ENCODE data around the gene NFILZ.

Gene NFILZ

DNA sequence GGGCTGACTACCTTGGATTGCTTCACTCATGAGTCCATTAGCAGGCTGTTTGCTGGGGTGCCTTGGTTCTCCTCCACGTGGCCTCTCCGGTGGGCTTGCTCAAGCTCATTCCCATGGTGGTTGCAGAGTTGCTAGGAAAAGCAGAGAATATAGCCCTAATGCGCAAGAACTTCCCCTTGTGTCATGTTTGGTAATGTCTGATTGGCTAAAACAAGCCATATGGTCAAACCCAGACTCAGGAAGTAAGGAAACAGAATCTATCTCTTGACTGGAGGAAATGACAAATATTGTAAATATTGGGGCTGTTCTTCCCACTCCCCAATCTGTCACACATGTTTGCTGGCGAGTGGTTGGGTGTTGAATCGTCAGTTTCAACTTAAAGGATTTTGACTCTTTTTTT lies 12.1 kb downstream of the NFILZ start:
- no peak for DNase-seq

DNA sequence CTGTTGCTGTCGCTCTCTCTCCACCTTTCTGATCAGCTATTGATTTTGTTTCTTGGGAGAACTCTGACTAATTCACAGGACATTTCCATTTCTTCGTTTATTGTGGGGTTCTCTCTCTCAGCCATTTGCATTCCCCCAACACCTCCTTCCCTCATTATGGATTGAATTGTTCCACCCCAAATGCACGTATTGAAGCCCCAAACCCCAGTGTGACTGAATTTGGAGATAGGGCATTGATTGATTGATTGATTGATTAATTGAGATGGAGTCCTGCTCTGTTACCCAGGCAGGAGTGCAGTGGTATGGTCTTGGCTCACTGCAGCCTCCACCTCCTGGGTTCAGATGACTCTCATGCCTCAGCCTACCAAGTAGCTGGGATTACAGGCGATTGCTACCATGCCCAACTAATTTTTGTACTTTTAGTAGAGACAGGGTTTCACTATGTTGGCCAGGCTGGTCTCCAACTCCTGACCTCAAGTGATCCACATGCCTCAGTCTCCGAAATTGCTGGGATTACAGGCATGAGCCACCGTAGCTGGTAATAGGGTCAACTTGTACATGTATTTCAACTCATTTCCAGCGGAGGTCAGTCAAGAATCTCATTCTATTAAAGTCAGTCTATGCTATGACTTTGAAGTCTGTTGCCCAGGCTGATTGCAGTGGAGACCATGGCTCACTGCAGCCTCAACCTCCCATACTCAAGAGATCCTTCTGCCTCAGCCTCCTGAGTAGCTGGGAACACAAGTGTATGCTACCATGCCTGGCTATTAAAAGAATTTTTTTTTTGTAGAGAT lies 13.6 kb downstream of the NFILZ start:
- DNase-seq: no peak

DNA sequence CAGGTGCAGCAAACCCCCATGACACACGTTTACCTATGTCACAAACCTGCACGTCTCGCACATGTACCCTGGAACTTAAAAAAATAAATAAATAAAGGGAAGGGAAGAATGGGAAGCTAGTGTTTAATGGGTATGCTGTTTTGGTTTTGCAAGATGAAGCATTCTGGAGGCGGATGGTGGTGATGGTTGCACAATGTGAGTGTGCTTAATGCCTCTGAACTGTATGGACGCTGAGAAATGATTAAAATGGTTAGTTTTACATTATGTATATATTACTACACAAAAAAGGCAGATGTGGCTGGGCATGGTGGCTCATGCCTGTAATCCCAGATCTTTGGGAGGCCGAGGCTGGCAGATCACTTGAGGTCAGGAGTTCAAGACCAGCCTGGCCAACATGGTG lies 17.8 kb downstream of the NFILZ start:
- DNase-seq: no peak

DNA sequence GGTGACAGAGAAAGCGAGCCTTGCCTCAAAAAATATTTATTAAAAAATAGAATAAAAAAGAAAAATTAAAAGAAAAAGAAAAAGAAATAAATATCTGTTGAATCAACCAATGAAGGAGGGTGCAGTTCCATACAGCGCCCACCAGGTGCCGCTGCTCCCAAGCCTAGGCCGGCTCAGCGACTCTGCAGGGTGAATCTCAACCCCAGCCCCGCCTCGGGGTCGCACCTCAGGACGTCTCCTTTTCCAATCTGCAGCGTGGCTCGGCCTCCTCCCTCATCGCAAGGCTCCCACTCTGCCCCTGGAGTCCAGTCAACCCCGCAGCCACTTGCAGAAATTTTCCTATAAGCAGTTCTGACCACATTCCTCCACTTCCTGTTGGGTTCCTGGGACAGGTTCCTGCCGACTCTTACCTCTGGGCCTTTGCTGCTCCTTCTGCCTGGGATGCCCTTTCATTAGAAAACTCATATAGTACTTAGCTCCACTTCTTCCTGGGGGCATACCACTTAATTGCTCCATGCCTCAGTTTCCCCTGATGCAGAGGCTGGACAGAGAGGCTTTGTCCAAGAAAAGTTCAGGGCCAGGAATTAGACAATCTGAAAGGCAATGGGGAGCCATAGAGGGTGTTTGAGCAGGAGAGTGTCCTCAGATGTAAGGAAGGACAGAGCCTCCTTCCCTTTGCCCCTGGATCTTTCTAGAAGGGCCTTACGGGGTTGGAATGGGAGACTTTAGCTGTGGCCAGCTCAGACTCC lies 24.3 kb downstream of the NFILZ start:
- peak in 1 of 2 donors; percentile 22 for DNase-seq

DNA sequence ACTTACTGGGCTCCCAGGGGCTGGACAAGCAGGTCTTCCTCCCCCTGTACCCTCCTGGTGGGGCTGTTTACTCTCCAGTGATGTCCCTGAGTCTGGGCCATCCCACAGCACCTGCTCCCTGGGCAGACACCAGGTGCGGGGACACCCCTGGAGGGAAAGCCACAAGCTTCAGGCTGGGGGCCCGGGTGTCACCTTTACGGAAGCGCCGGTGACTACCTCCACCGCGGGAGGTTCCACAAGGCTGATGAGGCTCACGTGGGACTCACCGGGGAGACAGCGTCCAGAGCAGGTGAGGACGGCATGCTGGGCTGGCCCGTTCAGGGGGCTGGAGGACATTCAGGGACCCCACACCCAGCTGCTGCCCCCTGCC lies 24.9 kb downstream of the NFILZ start:
- no peak for DNase-seq

DNA sequence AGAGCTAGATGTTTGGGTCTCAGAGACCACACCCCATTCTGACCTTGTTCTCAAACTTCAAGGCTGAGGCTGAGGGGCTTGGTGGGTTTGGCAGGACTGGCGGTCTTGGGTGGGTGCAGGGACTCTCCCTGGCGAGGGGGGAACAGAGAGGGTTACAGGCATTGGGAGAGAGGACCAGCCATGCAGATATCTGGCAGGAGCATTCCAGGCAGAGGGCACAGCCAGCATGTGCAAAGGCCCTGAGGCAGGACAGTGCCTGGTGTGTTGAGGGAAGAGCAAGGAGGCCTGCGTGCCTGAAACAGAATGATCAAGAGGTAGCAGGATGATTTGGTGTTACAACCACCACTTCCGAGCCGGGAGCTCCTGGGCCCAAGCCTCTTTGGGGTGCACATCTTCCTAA lies 27.4 kb downstream of the NFILZ start:
- DNase-seq: no peak

DNA sequence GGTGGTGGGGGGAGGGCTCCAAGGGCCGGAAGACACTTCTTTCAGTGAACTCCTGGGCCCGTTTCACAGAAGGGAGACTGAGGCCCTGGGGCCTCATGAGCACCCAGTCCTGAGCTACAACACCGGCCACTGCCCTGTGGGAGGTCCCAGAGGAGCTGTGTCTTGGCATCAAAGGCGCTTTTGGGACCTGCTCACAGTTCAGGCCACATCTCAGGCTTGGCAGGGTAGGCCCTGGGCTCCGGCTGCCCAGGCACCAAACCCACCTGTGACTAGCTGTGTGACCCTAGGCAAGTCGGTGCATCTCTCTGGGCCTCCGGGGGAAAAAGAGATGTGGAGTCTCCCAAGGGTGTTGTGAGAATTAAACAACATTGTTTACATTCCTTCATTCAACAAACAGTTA lies 29.5 kb downstream of the NFILZ start:
- no peak for DNase-seq

DNA sequence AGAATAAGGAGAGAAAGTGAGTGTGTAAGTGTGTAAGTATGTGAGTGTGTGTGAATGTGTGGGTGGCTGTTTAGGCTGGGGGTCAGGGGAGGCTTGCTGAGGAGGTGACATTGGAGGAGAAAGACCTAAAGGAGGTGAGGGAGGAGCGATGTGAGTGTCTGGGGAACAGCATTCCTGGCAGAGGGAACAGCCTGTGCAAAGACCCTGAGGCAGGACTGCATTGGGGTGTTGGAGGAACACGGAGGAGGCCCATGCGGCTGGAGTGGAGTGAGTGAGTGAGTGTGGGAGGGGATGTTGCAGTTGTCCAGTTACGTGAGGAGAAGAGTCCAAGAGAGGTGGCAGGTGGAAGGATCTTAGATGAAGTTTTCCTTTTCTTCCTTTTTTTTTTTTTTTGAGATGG lies 31.8 kb downstream of the NFILZ start:
- DNase-seq: no peak

DNA sequence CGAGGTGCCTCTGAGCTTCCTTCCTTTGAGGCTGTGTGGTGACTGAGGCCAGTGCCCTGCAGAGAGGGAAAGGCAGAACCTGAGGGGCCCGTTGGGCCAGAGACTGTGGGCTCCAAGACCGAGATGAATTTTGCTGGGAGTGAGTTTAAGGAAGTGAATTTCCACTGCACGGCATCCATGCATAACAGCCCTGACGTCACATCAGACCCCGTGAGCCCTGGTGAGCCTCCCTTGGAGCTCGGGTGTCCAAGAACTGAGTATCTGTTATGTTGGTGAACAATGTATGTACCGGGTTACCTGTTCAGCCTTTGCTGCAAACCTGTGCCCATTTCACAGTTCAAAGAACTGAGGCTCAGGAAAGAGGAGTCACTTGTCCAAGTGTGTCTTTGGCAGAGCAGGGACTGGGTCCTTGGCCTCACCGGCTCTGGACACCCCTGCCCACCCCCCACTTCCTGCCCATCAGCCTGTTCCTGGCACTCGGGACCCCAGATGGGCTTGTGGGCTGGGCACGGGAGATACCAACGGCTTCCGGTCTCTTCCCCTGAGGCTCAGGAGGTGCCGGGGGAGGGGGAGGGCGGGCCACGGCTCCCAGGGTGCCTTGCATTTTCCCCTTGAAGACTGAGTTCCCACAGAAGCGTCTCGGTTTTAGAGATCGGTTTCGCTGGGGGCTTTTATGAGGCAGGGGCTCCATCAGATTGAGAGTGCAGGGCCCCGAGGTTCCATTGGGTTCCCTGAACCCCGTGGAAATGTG lies 33.7 kb downstream of the NFILZ start:
- DNase-seq: no peak

DNA sequence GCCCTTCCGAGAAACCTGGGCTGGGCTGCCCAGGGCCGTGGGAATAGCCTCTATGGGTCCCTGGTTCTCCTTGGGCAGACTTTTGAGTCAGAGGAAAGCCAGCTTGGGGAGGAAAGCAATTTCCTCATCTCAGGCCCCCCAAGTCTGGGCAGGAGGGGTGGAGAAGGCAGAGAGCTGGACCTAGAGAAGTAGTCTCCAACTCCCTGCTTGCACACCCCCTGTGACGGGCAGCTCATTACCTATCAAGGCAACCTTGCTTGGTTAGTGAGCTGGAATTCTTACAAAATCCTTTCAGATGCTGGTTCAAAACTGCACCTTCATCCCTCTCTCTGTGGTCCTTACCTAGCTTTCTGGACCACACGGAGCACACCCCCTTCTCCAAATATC lies 34.2 kb downstream of the NFILZ start:
- DNase-seq: no peak

DNA sequence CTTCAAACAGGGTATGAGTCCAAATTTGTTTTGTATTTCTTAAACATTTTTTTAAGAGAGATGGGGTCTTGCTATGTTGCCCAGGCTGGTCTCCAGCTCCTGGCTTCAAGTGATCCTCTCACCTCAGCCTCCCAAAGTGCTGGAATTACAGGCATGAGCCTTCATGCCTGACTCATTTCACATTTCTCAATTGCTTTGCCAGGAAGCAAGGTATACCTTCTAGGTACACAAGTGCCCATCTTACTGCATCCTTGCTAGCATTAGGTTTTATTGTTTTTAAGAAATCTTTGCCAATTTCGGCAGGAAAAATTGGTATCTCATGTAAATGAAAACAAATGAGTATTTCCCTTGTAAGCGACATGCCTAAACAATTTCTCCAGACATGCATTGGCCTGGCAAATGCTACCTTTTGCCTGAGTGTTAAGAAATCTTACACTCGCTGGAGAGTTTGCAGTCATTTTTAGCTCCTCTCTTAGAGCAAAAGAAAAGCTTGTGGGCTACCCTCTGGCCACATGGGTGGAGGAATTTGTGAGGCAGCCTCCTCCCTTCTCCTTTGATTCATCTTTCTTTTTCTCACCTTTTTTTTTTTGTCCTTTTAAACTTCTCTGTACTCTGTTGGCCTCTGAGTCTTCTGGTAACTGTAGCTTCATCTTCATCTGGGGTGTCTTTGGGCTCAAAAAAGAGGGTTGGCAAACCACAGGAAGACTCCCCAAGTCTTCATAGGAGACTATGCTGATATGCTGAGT lies 35.2 kb downstream of the NFILZ start:
- no peak for DNase-seq

DNA sequence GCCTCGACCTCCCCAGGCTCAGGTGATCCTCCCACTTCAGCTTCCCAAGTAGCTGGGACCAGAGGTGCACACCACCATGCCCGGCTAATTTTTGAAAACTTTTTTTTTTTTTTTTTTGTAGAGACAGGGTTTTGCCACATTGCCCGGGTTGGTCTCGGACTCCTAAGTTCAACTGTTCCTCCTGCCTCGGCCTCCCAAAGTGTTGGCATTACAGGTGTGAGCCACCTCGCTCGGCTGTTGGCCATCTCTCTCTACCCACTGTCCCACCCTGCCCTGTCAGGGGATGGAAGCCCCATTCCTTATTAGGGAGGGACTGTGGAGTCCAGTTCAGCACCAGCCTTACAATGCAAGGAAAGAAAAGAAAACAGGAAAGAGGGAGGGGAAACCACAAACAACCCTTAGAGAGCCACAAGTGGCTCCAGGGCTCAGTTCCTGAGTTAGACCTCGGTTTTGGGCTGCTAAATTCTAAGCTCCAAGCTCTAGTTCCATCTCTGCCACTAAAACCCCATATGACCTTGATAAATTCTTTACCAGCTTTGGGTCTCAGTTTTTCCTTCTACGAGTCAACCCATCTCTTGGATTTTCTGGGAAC lies 36.5 kb downstream of the NFILZ start:
- DNase-seq: no peak

DNA sequence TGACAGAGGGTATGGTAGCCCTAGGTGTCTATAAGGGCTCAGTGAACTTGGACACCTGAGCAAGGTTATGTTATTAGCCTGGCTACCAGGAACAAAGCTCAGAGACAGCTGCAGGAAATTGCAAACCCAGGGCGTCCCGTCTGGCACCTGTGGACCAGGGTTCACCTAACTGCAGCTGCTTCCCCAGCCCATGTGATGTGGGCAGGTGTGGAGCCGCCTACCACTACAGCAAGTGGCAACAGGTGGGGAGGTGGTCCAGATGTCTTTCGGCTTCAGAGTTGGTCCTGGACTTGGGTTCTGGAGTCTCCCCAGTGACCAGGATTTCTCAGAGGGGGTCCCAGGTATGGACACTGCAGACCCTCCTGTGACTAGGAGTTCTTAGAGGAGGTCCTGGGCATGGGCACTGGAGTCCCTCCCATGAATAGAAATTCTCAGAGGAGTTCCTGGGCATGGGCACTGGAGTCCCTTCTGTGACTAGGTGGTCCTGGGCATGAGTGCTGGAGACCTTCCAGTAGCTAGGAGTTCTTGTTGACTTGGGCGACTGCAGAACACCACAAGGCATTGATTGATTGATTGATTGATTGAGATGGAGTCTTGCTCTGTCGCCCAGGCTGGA lies 43.0 kb downstream of the NFILZ start:
- no peak for DNase-seq

DNA sequence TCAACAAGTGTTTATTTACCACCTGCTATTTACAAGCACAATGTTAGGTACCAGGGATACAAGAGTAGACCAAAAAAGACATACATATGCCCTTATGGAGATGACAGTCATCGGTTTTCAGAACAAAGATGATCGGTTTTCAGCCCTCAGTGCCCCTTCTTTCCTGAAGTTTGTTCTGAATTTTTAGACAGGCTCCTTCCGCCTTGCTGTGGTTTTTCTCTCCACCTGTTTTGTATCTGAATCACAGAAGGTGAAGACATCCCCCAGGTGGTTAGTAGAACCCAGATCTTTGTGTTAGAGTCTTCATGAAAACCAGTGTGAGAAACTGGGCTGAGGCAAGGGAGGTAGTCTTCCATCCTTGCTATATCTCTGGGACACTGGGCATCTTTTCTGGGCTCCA lies 44.6 kb downstream of the NFILZ start:
- no peak for DNase-seq

DNA sequence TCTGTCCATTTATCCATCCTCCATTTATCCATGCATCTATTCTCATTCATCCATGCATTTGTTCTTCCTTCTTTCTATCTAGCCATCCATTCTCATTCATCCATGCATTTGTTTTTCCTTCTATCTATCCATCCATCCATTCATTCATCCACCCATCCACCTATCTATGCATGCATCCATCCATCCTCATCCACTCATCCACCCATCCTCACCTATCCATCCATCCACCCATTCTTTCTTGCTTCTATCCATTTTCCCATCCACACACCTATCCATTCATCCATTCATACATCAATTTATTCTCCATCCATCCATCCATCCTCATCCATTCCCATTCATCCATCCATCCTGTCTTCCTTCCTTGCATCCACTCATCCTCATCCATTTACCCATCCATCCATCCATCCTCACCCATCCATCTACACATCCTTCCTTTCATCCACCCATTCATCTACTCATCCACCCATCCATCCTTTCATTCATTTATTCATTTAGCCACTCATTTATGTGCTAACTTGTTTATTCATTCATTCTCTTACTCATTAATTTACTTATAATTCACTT lies 47.9 kb downstream of the NFILZ start:
- DNase-seq: no peak
